Left kidney (tissue), 2 donors: Measurements from ENCODE around the gene HPGD. TPM values are rescaled to one million over a fixed set of nuclear protein-coding genes. Genes with fewer than 3 reads are reported as not detected.
A peak's percentile ranks its signal among the peaks of the same experiment; 100 is the strongest.
"Not testable (repeated sequence)": the region's sequence is repeated elsewhere in the genome, so short reads cannot be mapped to it uniquely, and the experiment has no call there.

ENCODE experiments used
- DNase-seq: peaks from one replicate; pipeline ENCODE4 v3.0.0-alpha.2; 2013
- polyA plus RNA-seq: library from polyadenylated mRNA; unstranded; fragments of 120-200 nt; gene quantifications from one replicate; pipeline ENCODE4 v1.2.1, GENCODE V29; 2013; ENCODE audit not compliant: insufficient read length

Gene HPGD
- polyA plus RNA-seq, 1 donor, result 59.8 TPM

GRCh38 chr4:174531486-174531885, 9.2 kb upstream of the HPGD start:
- DNase-seq, result no peak

GRCh38 chr4:174528226-174528625, 5.9 kb upstream of the HPGD start:
- DNase-seq, result no peak

GRCh38 chr4:174526731-174527130, 4.4 kb upstream of the HPGD start:
- no peak for DNase-seq

- no peak for DNase-seq
Observed at GRCh38 chr4:174524242-174524641, 2.0 kb upstream of the HPGD start.

GRCh38 chr4:174523025-174523693, 871 bp upstream of the HPGD start:
- DNase-seq, result no peak

GRCh38 chr4:174521800-174522182, 497 bp downstream of the HPGD start:
- DNase-seq, result peak; percentile 37

GRCh38 chr4:174520660-174521059, 1.6 kb downstream of the HPGD start:
- no peak for DNase-seq

- DNase-seq, result no peak
Observed at GRCh38 chr4:174517502-174518445, 4.5 kb downstream of the HPGD start.

- no peak for DNase-seq
Observed at GRCh38 chr4:174516794-174517193, 5.5 kb downstream of the HPGD start.

GRCh38 chr4:174516345-174516744, 5.9 kb downstream of the HPGD start:
- DNase-seq, result no peak

- DNase-seq, result no peak
Observed at GRCh38 chr4:174512745-174513144, 9.5 kb downstream of the HPGD start.

GRCh38 chr4:174505892-174506291, 16.4 kb downstream of the HPGD start:
- no peak for DNase-seq

GRCh38 chr4:174505007-174505406, 17.3 kb downstream of the HPGD start:
- no peak for DNase-seq

- DNase-seq, result no peak
Observed at GRCh38 chr4:174503079-174503715, 19.1 kb downstream of the HPGD start.

GRCh38 chr4:174496631-174497432, 25.5 kb downstream of the HPGD start:
- no peak for DNase-seq

- peak; percentile 37 for DNase-seq
Observed at GRCh38 chr4:174495626-174496025, 26.7 kb downstream of the HPGD start.

- DNase-seq, result no peak
Observed at GRCh38 chr4:174494726-174495125, 27.6 kb downstream of the HPGD start.

GRCh38 chr4:174494146-174494545, 28.1 kb downstream of the HPGD start:
- no peak for DNase-seq

GRCh38 chr4:174490451-174490961, 31.8 kb downstream of the HPGD start:
- DNase-seq, result no peak

GRCh38 chr4:174488368-174488767, 33.9 kb downstream of the HPGD start:
- DNase-seq, result not testable (repeated sequence)

- no peak for DNase-seq
Observed at GRCh38 chr4:174485025-174485424, 37.3 kb downstream of the HPGD start.

- DNase-seq, result no peak
Observed at GRCh38 chr4:174483792-174484191, 38.5 kb downstream of the HPGD start.
